Measurements from ENCODE around the gene TMEM101. TPM values are rescaled to one million over a fixed set of nuclear protein-coding genes. Genes with fewer than 3 reads are reported as not detected.

TMEM101 gene
- total and polyA plus RNA-seq, 2 of the 8 experiments (the other 6 are each of a cell fraction or from before 2014, with no cell fraction given): 16.1 to 44.7 TPM

- TF ChIP-seq CTBP2 (IDR thresholded peaks at IDR 0.05; ENCODE audit: borderline replicate concordance, insufficient read depth, insufficient read length, low read length) (no peak), TEAD4 (IDR thresholded peaks at IDR 0.05; ENCODE audit: low read depth, low read length) (no peak), RAD21 (IDR thresholded peaks at IDR 0.05 in 1 of 2, conservative IDR thresholded peaks at IDR 0.05 in 1 of 2; ENCODE audit: low read depth in 2 of 2, low read length in 2 of 2) (no peak), CHD7 (IDR thresholded peaks at IDR 0.05; ENCODE audit: insufficient replicate concordance, low read length) (no peak), GTF2F1 (IDR thresholded peaks at IDR 0.05; ENCODE audit: borderline replicate concordance, low read depth, low read length) (no peak), NRF1 (IDR thresholded peaks at IDR 0.05; ENCODE audit: low read depth, low read length) (no peak), JUN (IDR thresholded peaks at IDR 0.05; ENCODE audit: low read depth, low read length) (no peak), ATF3 (IDR thresholded peaks at IDR 0.05; ENCODE audit: insufficient read depth, low read depth, low read length) (no peak), RBBP5 (IDR thresholded peaks at IDR 0.05; ENCODE audit: borderline replicate concordance, low read depth, low read length) (no peak)
Observed at GRCh38 chr17:44049294-44050060, 34.7 kb upstream of the TMEM101 start (continued).

All from H1 (cell line).